Fibroblast of mammary gland (primary cell): ENCODE data around the gene DRG1.
"Not testable (repeated sequence)": the region's sequence is repeated elsewhere in the genome, so short reads cannot be mapped to it uniquely, and the experiment has no call there.

ENCODE experiments used
- DNase-seq: peaks from one replicate; pipeline ENCODE4 v3.0.0-alpha.2; 2010; ENCODE audit warnings: low read depth
- H3K4me3 ChIP-seq: 2 replicates; pipeline ENCODE4 v1.5.1; 2011; ENCODE audit warnings: low read depth, mild to moderate bottlenecking, low read length, moderate library complexity; ENCODE audit not compliant: control insufficient read depth
- TF ChIP-seq, protein P1 (sequence below): conservative IDR thresholded peaks from 2 replicates; pipeline ENCODE4 v1.5.1; 2011; ENCODE audit warnings: low read depth, low read length, inconsistent platforms; ENCODE audit not compliant: control insufficient read depth, insufficient read depth

Gene DRG1

DNA sequence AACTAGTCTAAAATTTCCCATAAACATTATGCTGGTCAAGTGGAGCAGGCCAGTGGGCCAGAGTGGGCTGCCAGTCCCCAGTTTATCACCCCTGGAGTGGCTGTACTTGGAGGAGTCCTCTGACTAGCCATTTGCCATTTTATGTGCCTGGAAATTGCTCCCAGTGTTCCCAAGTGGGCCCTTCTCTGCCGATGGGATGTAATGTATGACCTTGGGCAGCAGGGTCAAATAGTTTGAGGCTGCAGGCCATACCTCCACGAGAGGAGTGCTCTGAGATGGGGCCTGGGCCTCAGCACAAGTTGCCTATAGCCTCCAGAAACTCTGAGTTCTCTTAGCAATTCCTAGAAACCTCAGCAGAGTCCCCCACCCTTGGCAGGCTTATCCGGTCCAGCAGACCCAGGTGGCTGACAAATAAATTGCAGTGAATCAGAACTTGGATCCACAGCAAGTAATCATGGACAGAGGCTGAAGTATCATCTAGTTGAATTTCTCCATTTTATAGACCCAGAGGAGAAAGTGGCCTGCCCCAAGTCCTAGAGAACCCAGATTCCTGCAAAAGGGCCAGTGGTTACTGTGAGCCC lies 35.4 kb upstream of the DRG1 start:
- no peak for DNase-seq
- no peak overlapping the region for H3K4me3 ChIP-seq
- TF ChIP-seq, protein P1, sequence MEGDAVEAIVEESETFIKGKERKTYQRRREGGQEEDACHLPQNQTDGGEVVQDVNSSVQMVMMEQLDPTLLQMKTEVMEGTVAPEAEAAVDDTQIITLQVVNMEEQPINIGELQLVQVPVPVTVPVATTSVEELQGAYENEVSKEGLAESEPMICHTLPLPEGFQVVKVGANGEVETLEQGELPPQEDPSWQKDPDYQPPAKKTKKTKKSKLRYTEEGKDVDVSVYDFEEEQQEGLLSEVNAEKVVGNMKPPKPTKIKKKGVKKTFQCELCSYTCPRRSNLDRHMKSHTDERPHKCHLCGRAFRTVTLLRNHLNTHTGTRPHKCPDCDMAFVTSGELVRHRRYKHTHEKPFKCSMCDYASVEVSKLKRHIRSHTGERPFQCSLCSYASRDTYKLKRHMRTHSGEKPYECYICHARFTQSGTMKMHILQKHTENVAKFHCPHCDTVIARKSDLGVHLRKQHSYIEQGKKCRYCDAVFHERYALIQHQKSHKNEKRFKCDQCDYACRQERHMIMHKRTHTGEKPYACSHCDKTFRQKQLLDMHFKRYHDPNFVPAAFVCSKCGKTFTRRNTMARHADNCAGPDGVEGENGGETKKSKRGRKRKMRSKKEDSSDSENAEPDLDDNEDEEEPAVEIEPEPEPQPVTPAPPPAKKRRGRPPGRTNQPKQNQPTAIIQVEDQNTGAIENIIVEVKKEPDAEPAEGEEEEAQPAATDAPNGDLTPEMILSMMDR, result no peak

DNA sequence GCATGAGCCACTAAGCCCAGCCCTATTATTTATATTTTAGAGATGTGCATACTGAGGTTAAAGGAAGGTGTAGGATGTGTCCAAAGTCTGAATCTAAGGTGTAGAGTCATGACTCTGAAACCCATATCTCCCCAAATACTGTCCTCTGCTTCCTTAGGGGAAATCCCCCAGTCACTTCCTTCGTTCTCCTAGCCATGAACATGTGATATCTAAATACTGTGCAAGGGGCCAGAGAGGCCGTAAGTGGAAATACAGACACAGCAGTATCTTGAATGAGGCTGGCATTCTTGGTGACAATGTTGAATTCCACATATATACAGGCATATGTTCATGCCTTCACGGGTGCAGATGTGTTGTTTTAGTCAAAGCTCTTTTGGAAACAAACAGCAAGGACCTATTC lies 32.0 kb upstream of the DRG1 start:
- no peak overlapping the region for H3K4me3 ChIP-seq
- no peak for DNase-seq
- TF ChIP-seq, protein P1, result no peak

DNA sequence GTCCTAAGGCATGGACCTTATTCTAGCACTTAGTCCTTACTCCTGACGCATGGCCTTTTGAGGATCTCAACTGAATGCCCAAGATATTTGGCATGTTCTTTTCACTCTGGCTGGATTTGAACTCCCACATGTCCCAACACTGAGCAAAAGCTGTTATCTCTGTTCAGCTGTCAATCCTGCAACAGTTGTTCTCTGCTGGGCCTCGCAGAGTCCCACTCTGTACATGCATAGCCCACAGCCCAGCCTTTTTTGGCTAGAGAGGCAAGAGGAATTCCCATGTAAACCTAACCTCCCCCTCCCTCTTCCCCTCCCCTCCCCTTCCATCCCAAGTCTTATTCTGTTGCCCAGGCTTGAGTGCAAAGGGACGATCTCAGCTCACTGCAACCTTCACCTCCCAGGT lies 21.8 kb upstream of the DRG1 start:
- TF ChIP-seq, protein P1, result no peak
- H3K4me3 ChIP-seq, result no peak overlapping the region
- no peak for DNase-seq

DNA sequence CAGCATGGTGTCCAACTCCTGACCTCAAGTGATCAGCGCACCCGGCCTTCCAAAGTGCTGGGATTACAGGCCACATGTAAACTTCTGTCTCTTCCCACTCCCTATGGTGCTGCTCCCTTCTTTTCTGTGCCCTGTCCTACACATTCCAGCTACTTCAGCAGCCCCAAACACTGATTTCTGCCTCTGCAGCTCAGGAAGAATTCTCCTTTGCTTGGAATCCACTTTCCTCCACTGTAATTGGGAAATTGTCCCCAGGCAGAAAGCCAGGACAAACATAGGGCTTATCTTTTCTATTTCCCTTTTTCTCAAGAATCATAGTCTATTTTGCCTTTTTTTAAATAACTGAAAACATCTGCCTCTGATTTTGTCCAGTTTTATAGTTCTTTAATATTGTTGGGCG lies 21.3 kb upstream of the DRG1 start:
- no peak overlapping the region for H3K4me3 ChIP-seq
- TF ChIP-seq, protein P1, result no peak
- DNase-seq, result no peak

DNA sequence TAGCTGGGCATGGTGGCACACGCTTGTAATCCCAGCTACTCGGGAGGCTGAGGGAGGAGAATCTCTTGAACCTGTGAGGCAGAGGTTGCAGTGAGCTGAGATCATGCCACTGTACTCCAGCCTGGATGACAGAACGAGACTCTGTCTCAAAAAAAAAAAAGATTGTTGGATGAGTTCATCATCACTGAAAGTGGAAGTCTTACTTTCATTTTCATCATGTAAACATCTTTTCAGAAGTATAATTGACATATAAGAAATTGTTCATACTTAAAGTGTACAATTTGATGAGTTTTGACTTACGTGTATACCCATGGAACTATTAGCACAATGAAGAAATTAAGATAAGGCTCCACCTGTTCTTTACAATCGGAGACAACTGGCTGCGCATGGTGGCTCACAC lies 20.8 kb upstream of the DRG1 start:
- H3K4me3 ChIP-seq, DNase-seq: not testable (repeated sequence)

DNA sequence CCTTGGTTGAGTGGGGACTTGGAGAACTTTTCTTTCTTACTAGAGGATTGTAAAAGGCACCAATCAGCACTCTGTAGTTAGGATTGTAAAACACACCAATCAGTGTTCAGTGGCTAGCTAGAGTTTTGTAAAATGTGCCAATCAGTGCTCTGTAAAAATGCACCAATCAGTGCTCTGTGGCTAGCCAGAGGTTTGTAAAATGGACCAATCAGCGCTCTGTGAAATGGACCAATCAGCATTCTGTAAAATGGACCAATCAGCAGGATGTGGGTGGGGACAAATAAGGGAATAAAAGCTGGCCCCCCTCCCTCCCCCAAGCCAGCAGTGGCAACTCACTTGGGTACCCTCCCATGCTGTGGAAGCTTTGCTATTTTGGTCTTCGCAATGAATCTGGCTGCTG lies 5.5 kb upstream of the DRG1 start:
- no peak for DNase-seq
- TF ChIP-seq, protein P1, result no peak
- H3K4me3 ChIP-seq, result no peak overlapping the region

DNA sequence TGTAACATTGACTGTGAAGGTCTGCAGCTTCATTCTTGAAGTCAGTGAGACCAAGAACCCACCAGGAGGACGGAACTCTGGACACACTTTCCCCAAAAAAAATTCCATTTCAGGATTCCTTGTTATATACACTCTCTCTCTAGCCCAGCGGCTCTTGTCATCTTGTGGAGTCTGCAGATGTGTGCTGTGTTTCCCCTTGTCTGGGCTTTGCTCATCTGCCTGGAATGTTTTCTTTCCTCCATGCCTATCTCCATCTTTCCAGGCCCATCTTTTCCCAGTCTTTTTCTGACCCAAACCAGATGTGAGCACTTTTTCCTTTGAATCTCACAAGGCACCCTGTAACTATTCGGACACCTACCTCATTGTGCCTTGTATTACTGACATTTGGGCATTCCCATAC lies 5.1 kb upstream of the DRG1 start:
- TF ChIP-seq, protein P1, result no peak
- DNase-seq, result peak; percentile 37
- H3K4me3 ChIP-seq, result no peak overlapping the region
